ENCODE results near the gene NR1H4. TPM values are rescaled to one million over a fixed set of nuclear protein-coding genes. Genes with fewer than 3 reads are reported as not detected.

NR1H4 gene
- total RNA-seq, 4 donors from 2014 or later = 10.7 to 50.7 (median 28.8) TPM

GRCh38 chr12:100494026-100494425, 20.4 kb downstream of the NR1H4 start:
- no peaks in the 10 kb centered on the region for H3K9me3 ChIP-seq
- peak overlapping the region in 1 of 4 donors; percentile 46 for H3K27ac ChIP-seq
- 38 to 66% methylated on average over 2 of the region's 2 CpGs for WGBS, 2 donors (ENCODE audit: low coverage in 1 of 2)
- no peaks in the 10 kb centered on the region for H3K36me3 ChIP-seq
- peaks cover 0 to 26% (median 9%) of the 10 kb centered on the region in 4 donors for H3K4me1 ChIP-seq
- H3K4me3 ChIP-seq = no peak overlapping the region
- no peak for TF ChIP-seq CTCF (IDR thresholded peaks at IDR 0.05)
- no peak for TF ChIP-seq POLR2AphosphoS5 (IDR thresholded peaks at IDR 0.05)
- TF ChIP-seq POLR2A (IDR thresholded peaks at IDR 0.05) = no peak
- TF ChIP-seq EP300 (IDR thresholded peaks at IDR 0.05; ENCODE audit: low read depth) = no peak
- no peaks in the 10 kb centered on the region for H3K27me3 ChIP-seq
- intact Hi-C loops (cut with DNase I; ENCODE audit: low total_unique reads) = no loop called here
- in situ Hi-C loops (cut with MboI; ENCODE audit: low pct_ligation_motif_present in 1 of 4, low pct_unique_long_range_greater_than_20kb in 1 of 4, low sequenced_read_pairs in 3 of 4) = no loop called here
- no peak for DNase-seq

GRCh38 chr12:100494538-100494937, 20.9 kb downstream of the NR1H4 start:
- Histone ChIP-seq H3K27me3 (no peaks in the 10 kb centered on the region), H3K4me1 (peaks cover 0 to 23% (median 9%) of the 10 kb centered on the region in 4 donors), H3K9me3 (no peaks in the 10 kb centered on the region), H3K4me3 (no peak overlapping the region), H3K36me3 (no peaks in the 10 kb centered on the region), H3K27ac (peak overlapping the region in 3 of 4 donors; percentile 0 to 46 (median 21))
- intact Hi-C loops (cut with DNase I; ENCODE audit: low total_unique reads) (no loop called here), in situ Hi-C loops (cut with MboI; ENCODE audit: low pct_ligation_motif_present in 1 of 4, low pct_unique_long_range_greater_than_20kb in 1 of 4, low sequenced_read_pairs in 3 of 4) (no loop called here)
- TF ChIP-seq EP300 (IDR thresholded peaks at IDR 0.05; ENCODE audit: low read depth) (no peak), POLR2AphosphoS5 (IDR thresholded peaks at IDR 0.05) (no peak), CTCF (IDR thresholded peaks at IDR 0.05) (no peak), POLR2A (IDR thresholded peaks at IDR 0.05) (no peak)
- 58 to 83% methylated on average over 2 of the region's 2 CpGs for WGBS, 2 donors (ENCODE audit: low coverage in 1 of 2)
- DNase-seq = no peak

- H3K4me3 ChIP-seq = no peak overlapping the region
- intact Hi-C loops (cut with DNase I; ENCODE audit: low total_unique reads) (no loop called here), in situ Hi-C loops (cut with MboI; ENCODE audit: low pct_ligation_motif_present in 1 of 4, low pct_unique_long_range_greater_than_20kb in 1 of 4, low sequenced_read_pairs in 3 of 4) (no loop called here)
- H3K27me3 ChIP-seq = no peaks in the 10 kb centered on the region
- no peaks in the 10 kb centered on the region for H3K9me3 ChIP-seq
- peaks cover 0 to 14% (median 7%) of the 10 kb centered on the region in 4 donors for H3K4me1 ChIP-seq
- no peaks in the 10 kb centered on the region for H3K36me3 ChIP-seq
- WGBS, 2 donors (ENCODE audit: low coverage in 1 of 2) = 84 to 85% methylated on average over 10 to 15 of the region's 15 CpGs
- no peak overlapping the region for H3K27ac ChIP-seq
- no peak for DNase-seq
- TF ChIP-seq CTCF (IDR thresholded peaks at IDR 0.05) = no peak
- TF ChIP-seq EP300 (IDR thresholded peaks at IDR 0.05; ENCODE audit: low read depth) = no peak
- TF ChIP-seq POLR2AphosphoS5 (IDR thresholded peaks at IDR 0.05) = no peak
- no peak for TF ChIP-seq POLR2A (IDR thresholded peaks at IDR 0.05)
Measured at GRCh38 chr12:100497105-100497795, 23.6 kb downstream of the NR1H4 start.

- intact Hi-C loops (cut with DNase I; ENCODE audit: low total_unique reads) (no loop called here), in situ Hi-C loops (cut with MboI; ENCODE audit: low pct_ligation_motif_present in 1 of 4, low pct_unique_long_range_greater_than_20kb in 1 of 4, low sequenced_read_pairs in 3 of 4) (no loop called here)
- Histone ChIP-seq H3K4me3 (no peak overlapping the region), H3K27ac (no peak overlapping the region), H3K9me3 (no peaks in the 10 kb centered on the region), H3K4me1 (peaks cover 0 to 16% (median 10%) of the 10 kb centered on the region in 4 donors), H3K36me3 (no peaks in the 10 kb centered on the region), H3K27me3 (no peaks in the 10 kb centered on the region)
- TF ChIP-seq EP300 (IDR thresholded peaks at IDR 0.05; ENCODE audit: low read depth) = no peak
- no peak for TF ChIP-seq CTCF (IDR thresholded peaks at IDR 0.05)
- no peak for TF ChIP-seq POLR2AphosphoS5 (IDR thresholded peaks at IDR 0.05)
- no peak for TF ChIP-seq POLR2A (IDR thresholded peaks at IDR 0.05)
- 82 to 85% methylated on average over 6 to 10 of the region's 10 CpGs for WGBS, 2 donors (ENCODE audit: low coverage in 1 of 2)
- no peak for DNase-seq
Measured at GRCh38 chr12:100498141-100498540, 24.5 kb downstream of the NR1H4 start.
